ENCODE results near the gene HAT1. TPM values are rescaled to one million over a fixed set of nuclear protein-coding genes. Genes with fewer than 3 reads are reported as not detected.
A peak's percentile ranks its signal among the peaks of the same experiment; 100 is the strongest.

The HAT1 gene
- total RNA-seq, 1 donor: 31.1 TPM

DNA sequence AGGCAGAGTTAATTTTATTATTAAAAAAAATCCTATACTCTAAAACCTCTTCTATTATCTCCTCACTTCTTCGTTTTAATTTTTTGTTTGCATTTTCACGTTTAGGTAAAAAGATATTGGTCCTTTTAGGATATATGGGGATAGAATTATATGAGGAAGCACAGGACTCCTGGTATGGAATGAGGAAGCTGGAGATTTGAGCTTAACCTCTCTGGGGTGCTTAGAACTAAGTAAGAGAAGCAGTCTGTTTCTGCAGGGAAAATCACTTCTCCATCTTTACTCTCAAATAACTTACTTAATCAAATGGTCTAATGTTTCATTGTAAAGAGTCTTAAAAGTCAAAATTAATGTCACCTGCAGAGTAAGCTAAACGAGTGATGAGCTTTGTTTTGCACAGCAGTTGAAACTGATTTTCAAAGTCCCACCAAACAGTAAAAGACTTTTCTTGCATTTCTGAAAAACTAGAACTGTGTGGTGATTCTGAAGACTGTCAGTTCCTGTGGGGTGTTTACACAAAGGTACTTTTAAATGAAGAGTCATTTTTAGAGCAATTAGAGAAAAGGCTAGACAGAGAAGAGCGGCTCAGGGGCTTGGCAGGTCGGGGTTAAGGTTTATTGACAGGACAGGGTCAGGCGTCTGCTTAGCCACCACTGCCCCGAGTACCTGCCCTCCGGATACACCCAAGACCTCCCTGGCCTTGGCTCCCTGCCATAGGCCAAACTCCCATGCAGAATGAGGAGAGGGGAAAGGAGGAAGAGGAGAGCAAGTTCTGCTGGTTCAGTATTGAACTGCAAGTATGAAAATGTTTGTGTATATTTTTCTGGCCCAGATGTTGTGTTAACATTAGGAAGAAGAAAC lies 99.0 kb downstream of the HAT1 start:
- Histone ChIP-seq H3K4me3 (ENCODE audit: insufficient read depth, low read length) (peak overlapping the region; percentile 59), H3K4me2 (ENCODE audit: insufficient read depth, low read length) (peak overlapping the region; percentile 84), H3K79me2 (ENCODE audit: insufficient read depth, low read length) (no peaks in the 10 kb centered on the region), H3K9me3 (ENCODE audit: low read depth, low read length) (no peaks in the 10 kb centered on the region), H3K27me3 (ENCODE audit: insufficient read depth, low read length) (no peaks in the 10 kb centered on the region), H3K4me1 (ENCODE audit: insufficient read depth, low read length) (peaks cover 26% of the 10 kb centered on the region), H2AFZ (ENCODE audit: low read length) (peak overlapping the region; percentile 78), H3K27ac (ENCODE audit: low read depth, low read length) (no peak overlapping the region), H3K36me3 (ENCODE audit: insufficient read depth, low read length) (no peaks in the 10 kb centered on the region), H4K20me1 (ENCODE audit: insufficient read depth, low read length) (no peaks in the 10 kb centered on the region)
- DNase-seq (ENCODE audit: insufficient read length, low spot score, missing footprints): no peak
- TF ChIP-seq, protein P1, sequence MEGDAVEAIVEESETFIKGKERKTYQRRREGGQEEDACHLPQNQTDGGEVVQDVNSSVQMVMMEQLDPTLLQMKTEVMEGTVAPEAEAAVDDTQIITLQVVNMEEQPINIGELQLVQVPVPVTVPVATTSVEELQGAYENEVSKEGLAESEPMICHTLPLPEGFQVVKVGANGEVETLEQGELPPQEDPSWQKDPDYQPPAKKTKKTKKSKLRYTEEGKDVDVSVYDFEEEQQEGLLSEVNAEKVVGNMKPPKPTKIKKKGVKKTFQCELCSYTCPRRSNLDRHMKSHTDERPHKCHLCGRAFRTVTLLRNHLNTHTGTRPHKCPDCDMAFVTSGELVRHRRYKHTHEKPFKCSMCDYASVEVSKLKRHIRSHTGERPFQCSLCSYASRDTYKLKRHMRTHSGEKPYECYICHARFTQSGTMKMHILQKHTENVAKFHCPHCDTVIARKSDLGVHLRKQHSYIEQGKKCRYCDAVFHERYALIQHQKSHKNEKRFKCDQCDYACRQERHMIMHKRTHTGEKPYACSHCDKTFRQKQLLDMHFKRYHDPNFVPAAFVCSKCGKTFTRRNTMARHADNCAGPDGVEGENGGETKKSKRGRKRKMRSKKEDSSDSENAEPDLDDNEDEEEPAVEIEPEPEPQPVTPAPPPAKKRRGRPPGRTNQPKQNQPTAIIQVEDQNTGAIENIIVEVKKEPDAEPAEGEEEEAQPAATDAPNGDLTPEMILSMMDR (IDR thresholded peaks at IDR 0.05; ENCODE audit: extremely low read depth, low read depth, low read length): no peak

DNA sequence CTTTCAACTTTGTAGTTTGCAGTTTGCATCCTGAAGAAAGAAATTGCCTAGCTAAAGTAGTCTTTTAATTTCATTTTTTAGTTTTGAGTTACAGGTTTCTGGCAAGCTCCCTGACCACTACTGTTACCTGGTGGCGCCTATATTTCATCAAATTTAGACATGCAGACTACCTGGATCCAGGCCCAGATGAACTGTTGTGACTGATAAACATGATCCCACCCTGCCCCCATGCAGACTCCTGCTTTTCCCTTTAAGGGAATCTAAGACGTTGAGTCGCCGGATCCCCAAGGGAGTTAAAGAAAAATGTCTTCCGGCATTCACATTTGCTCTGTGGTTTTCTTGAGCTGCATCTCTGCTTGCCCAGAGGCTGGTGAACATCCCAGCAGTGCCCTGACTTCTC lies 99.7 kb downstream of the HAT1 start:
- H2AFZ ChIP-seq (ENCODE audit: low read length): peak overlapping the region; percentile 78
- DNase-seq (ENCODE audit: insufficient read length, low spot score, missing footprints): no peak
- H3K4me3 ChIP-seq (ENCODE audit: insufficient read depth, low read length): peak overlapping the region; percentile 59

DNA sequence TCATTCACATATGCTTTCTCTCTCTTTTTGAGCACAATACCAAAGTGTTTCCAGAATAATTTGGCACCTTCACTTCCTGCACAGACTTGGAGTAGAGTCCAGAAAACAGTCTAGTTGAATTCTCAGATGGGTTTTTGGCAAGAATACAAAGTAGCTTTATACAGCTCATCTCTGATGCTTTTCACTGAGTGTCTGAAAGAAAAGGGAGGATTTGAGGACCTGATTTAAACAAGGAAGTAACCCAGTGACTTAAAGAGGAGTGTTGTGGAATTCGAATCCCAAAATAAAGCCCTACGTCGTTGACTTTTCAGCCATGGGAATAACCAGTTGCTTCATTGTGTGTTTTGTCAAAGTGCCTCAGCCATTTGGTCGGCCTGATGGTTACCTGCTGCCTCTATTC lies 109.3 kb downstream of the HAT1 start:
- Histone ChIP-seq H4K20me1 (ENCODE audit: insufficient read depth, low read length) (no peaks in the 10 kb centered on the region), H3K27me3 (ENCODE audit: insufficient read depth, low read length) (no peaks in the 10 kb centered on the region), H3K4me1 (ENCODE audit: insufficient read depth, low read length) (no peaks in the 10 kb centered on the region), H3K79me2 (ENCODE audit: insufficient read depth, low read length) (no peaks in the 10 kb centered on the region), H3K4me3 (ENCODE audit: insufficient read depth, low read length) (no peak overlapping the region), H2AFZ (ENCODE audit: low read length) (peak overlapping the region; percentile 5), H3K36me3 (ENCODE audit: insufficient read depth, low read length) (no peaks in the 10 kb centered on the region), H3K27ac (ENCODE audit: low read depth, low read length) (no peak overlapping the region), H3K4me2 (ENCODE audit: insufficient read depth, low read length) (no peak overlapping the region), H3K9me3 (ENCODE audit: low read depth, low read length) (no peaks in the 10 kb centered on the region)
- peak; percentile 38 for DNase-seq (ENCODE audit: insufficient read length, low spot score, missing footprints)
- TF ChIP-seq, protein P1 (IDR thresholded peaks at IDR 0.05; ENCODE audit: extremely low read depth, low read depth, low read length): no peak

More for the DNA sequence above, 99.7 kb downstream of the HAT1 start:
- Histone ChIP-seq H3K36me3 (ENCODE audit: insufficient read depth, low read length) (no peaks in the 10 kb centered on the region), H3K9me3 (ENCODE audit: low read depth, low read length) (no peaks in the 10 kb centered on the region), H3K4me1 (ENCODE audit: insufficient read depth, low read length) (peaks cover 26% of the 10 kb centered on the region), H4K20me1 (ENCODE audit: insufficient read depth, low read length) (no peaks in the 10 kb centered on the region), H3K27me3 (ENCODE audit: insufficient read depth, low read length) (no peaks in the 10 kb centered on the region), H3K4me2 (ENCODE audit: insufficient read depth, low read length) (peak overlapping the region; percentile 84), H3K79me2 (ENCODE audit: insufficient read depth, low read length) (no peaks in the 10 kb centered on the region), H3K27ac (ENCODE audit: low read depth, low read length) (peak overlapping the region; percentile 32)
- TF ChIP-seq, protein P1 (IDR thresholded peaks at IDR 0.05; ENCODE audit: extremely low read depth, low read depth, low read length): no peak

Other genes starting within 250 kb of the HAT1 start
- gene DYNC1I2, start 235.0 kb upstream of the HAT1 start, total RNA-seq: 109 and 110 TPM in 2 replicates
- 26.8 and 29.8 TPM in 2 replicates for gene SLC25A12, start 28.2 kb upstream of the HAT1 start, total RNA-seq
- 11.2 and 12.7 TPM in 2 replicates for gene METAP1D, start 77.5 kb downstream of the HAT1 start, total RNA-seq
- gene DLX1, start 163.0 kb downstream of the HAT1 start, total RNA-seq: 1.8 and 2.4 TPM in 2 replicates
- 0.36 and 0.59 TPM in 2 replicates for gene DLX2, start 180.4 kb downstream of the HAT1 start, total RNA-seq